NCI-H2171 treated with DMSO at 0.1 percent for 48 hours (cell line): Measurements from ENCODE around the gene TMEM59L.
"Not testable (repeated sequence)": the region's sequence is repeated elsewhere in the genome, so short reads cannot be mapped to it uniquely, and the experiment has no call there.

Experiments
- DNase-seq: peaks from one replicate; lab custom pipeline; 2025; lab: John Stamatoyannopoulos, UW

The TMEM59L gene

DNA sequence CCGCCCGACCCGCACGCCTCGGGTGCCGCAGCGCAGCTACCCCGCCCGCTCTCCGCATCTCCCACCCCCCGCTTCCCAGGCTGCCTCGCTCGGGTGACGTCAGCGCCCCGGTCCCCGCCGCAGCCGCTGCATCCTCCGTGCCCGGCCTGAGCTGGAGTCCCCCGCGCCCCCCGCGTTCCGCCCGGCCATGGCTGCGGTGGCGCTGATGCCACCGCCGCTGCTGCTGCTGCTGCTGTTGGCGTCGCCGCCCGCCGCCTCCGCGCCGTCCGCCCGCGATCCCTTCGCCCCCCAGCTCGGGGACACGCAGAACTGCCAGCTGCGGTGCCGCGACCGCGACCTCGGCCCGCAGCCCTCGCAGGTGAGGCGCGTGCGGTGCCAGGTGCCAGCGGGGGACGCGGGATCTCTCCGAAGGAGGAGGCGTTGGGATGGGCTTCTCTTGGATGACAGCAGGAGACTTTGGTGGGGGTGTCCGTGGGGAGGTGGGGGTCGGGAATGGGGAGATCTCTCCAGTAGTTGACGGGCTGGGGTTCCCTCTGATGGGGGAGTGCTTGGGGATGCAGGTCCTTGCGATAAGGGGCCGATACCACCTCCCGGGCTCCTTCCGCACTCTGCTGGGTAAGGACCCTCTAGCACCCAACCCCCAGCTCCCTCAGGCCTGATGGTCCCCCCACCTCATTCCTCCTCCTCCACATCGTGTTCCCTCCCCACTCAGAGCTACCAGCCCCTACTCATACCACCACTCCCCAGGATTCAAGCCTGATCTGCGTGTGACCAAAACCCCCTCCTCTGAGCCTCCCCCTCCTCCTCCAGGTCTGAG is at the start of gene TMEM59L:
Gene TMEM59L, plus strand, starts transcription at position 99 of the 817 bp plus-strand sequence. Its CDS starts 89 bp downstream, at position 188.
- peak; percentile 41 for DNase-seq

DNA sequence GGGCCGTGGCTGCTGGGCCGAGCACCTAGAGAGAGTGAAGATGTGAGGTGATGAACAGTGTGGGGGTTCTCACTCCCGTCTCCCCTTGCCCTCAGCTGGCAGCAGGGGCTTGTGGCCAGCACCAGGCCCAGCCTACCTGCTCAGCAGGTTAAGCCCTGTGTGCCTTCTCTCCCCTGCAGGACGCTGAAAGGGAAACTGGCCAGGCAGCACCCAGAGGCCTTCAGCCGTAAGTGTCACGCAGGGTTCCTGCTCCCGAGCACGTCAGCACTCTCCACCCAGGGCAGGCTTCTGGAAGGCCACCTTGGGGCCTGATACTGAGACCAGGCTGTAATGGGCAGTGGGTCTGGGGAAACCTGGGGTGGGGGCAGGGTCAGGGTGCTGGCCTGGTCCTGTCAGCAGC is 45.7 kb upstream of the TMEM59L start:
- no peak for DNase-seq

DNA sequence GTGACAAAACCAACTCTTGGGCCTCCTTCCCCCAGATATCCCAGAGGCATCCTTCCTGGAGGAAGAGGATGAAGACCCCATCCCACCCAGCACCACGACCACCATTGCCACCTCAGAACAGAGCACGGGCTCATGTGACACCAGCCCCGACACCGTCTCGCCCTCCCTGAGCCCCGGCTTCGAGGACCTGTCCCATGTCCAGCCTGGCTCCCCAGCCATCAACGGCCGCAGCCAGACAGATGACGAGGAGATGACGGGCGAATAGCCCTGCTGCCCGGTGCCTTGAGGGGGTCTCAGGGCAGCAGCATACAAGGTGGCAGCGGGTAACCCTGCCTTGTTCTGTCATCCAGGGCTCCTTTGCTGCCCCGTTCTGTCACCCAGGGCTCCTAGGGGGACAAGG is 44.3 kb upstream of the TMEM59L start:
- no peak for DNase-seq

DNA sequence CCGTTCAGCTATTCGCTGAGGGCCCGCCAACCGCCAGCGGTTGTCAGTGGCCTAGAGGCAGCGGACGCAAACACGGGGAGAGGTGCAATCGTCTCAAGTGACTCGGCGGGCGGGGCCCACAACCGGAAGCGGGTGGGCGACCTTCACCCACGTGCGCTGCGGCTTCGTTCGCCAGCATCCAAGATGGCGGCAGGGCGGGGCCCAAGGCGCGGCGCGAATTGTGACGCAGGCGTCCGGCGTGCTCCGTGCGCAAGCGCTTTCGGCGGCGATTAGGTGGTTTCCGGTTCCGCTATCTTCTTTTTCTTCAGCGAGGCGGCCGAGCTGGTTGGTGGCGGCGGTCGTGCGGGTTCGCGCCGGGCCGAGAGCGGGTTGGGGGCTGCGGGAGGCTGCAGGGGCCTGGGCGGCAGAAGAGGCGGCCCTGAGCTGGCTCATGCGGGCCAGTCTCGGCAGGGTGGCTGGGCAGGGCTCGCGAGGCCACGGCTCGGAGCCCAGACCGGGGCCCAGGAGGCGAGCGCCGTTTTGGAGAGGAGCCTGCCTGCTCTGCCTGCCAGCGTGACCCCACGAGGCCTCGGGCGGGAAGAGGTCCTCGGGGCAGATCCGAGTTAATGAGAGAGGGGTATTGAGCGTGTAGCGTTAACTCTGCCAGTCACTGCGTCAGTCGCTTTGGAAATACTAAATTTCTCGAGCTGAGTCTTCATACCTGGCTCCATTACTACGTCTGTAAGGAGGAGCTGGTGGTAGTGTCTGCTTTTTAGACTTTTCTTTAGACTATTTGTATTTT is 40.9 kb upstream of the TMEM59L start, which contains the start of gene UBA52:
Gene UBA52, plus strand, starts transcription at position 294 of the 781 bp plus-strand sequence. CDS start 1,444 bp downstream, outside the sequence.
- peak; percentile 96 for DNase-seq

DNA sequence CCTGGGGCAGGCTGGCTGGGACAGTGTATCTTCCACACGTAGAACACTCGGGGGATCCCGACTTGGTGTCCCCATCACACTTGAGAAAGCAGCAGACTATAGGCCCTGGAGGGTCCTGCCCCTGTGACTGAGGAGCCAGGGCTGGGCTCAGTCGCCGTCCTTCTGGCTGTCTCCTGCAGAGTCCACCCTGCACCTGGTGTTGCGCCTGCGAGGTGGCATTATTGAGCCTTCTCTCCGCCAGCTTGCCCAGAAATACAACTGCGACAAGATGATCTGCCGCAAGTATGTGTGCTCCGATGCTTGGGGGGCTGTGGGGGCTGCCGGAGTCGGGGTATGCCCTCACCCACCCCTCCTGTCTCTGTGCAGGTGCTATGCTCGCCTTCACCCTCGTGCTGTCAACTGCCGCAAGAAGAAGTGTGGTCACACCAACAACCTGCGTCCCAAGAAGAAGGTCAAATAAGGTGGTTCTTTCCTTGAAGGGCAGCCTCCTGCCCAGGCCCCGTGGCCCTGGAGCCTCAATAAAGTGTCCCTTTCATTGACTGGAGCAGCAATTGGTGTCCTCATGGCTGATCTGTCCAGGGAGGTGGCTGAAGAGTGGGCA is 37.9 kb upstream of the TMEM59L start:
- DNase-seq = no peak

DNA sequence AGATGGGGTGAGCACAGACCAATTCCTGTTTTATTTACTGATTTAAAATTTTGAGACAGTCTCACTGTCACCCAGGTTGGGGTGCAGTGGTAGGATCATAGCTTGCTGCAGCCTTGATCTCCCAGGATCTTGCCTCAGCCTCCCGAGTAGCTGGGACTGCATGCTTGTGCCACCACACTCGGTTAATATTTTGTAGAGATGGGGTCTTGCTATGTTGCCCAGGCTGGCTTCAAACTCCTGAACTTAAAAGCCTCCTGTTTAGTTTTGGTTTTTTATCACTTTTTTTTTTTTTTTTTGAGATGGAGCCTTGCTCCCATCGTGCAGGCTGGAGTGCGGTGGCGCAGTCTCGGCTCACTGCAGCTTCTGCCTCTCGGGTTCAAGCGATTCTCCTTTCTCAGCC is 36.3 kb upstream of the TMEM59L start:
- DNase-seq = no peak

DNA sequence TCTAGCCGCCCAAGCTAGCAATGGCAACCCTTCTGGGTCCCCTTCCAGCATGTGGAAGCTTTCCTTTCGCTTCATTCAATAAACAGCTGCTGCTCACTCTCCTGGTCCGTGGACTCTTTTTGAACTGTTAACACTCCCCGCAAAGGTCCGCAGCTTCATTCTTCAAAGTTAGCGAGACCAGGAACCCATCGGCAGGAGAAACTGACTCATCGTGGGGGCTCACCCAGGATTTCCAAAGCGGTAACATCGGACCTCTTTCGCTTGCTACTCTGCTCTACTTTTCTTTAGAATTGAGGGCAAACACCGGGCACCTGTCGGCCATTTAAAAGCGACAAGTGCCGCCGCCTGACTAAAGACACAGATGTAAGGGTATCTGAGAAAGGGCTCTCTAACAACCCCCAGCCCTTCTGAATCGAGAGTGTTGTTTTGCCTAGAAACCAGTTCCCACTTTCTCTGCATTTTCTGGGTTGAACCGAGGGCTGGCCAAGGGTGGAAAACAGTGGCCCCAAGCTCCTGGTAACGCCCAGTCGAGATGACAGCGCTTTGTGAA is 35.2 kb upstream of the TMEM59L start:
- no peak for DNase-seq

DNA sequence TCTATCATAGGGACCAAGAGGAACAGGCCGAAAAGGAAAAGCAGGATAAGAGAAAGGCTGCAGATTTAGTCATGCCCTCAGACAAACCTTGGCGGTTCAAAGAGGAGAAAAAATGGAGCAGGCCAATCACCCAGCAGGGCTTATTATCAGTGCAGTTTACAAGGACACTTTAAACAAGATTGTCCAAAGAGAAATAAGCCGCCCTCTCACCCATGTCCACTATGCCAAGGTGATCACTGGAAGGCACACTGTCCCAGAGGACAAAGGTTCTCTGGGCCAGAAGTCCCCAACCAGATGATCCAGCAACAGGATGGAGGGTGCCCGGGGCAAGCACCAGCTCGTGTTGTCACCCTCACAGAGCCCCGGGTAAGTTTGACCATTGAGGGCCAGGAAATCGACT is 32.4 kb upstream of the TMEM59L start:
- no peak for DNase-seq

DNA sequence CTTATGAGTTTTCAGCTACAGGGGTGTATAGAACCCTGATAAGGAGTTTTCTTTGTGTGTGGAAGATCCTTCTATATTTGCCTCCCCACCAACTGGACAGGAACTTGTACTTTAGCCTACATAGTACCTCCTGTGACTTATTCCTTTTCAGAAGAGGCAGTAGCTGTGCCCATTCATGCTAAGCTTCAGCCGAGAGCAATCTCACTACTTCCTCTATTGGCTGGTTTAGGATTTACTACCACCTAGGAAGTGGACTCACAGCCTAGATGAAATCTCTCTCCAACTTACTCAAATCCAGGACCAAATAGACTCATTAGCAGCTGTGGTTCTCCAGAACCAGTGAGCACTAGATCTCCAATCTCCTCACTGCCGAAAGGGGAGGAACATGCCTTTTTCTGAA is 26.4 kb upstream of the TMEM59L start:
- no peak for DNase-seq

DNA sequence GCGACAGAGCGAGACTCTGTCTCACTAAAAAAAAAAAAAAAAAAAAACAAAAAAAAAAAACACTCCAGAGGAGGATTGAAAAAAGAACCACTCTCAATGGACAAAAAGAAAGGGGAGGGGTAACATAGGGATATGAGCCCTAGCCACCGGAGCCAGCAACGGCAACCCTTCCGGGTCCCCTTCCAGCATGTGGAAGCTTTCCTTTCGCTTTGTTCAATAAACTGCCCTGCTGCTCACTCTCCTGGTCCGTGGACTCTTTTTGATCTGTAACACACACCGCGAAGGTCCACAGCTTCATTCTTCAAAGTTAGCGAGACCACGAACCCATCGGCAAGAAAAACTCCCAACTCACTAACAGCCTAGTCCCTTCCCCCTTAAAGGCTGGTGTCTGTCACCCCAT is 25.1 kb upstream of the TMEM59L start:
- no peak for DNase-seq

DNA sequence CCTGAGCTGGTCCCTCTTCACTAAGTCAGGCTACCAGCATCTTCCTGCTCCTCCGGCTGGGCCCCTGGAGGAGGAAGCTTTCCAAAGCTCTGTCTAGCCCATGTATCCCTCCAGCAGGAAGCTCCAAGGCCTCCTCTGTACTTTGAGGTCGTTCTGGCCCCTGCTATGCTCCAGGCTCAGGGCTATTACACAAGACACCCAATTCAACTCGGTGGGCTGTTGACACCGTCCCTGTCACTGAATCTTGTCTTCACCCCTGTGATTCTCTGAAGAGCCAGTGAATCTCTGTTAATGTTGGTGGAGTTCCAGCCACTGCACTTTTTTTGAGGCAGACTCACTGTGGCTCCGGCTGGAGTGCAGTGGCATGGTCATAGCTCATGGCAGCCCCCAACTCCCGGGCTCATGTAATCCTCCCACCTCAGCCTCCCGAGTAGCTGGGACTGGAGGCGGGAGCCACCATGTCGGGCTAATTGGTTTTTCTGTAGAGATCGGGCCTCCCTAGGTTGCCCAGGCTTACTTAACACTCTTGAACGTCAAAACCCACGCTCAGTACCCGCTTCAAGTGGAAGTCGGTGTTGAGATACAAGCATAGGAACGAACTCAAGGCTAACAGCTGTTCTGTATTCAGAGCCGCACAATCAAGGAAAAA is 24.6 kb upstream of the TMEM59L start:
- no peak for DNase-seq

DNA sequence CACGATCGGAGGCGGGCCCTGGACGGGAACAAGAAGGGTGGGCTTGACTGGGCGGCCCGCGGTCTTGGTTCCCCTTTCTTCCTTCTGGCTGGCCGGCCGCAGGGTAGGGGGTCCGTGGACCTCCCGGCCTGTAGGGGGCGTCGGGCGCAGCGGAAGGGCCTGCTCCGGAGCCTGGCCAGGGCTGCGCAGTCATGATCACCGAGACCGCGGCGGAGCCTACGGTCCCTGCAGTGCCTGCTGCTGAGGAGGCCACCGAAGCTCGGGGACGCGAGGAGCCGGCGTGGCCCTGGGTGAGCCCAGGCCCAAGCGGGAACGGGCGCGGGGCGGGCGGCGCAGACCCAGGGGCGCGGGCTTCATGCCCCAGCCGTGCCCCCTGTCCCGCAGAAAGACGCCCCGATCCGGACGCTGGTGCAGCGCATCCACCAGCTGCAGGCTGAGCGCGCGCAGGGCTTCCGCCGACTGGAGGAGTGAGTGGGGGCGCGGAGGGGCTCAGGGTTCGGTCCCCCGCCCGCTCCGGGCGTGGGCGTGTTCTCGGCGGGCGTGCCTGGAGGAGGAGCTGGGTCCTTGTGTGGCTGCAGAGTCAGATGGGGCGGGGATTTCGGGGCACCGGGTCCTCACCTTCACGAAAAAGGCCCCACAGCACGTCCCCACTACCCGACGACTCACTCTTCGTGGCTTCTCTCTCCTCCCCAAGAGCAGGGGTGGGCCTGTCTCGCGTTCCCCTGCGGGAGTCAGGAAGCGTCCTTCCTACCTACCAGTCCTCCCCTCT is 23.9 kb upstream of the TMEM59L start, which contains the start of gene REX1BD:
Gene REX1BD, plus strand, starts transcription at position 188 of the 769 bp plus-strand sequence. Its CDS starts 4 bp downstream, at position 192.
- DNase-seq = peak; percentile 87

DNA sequence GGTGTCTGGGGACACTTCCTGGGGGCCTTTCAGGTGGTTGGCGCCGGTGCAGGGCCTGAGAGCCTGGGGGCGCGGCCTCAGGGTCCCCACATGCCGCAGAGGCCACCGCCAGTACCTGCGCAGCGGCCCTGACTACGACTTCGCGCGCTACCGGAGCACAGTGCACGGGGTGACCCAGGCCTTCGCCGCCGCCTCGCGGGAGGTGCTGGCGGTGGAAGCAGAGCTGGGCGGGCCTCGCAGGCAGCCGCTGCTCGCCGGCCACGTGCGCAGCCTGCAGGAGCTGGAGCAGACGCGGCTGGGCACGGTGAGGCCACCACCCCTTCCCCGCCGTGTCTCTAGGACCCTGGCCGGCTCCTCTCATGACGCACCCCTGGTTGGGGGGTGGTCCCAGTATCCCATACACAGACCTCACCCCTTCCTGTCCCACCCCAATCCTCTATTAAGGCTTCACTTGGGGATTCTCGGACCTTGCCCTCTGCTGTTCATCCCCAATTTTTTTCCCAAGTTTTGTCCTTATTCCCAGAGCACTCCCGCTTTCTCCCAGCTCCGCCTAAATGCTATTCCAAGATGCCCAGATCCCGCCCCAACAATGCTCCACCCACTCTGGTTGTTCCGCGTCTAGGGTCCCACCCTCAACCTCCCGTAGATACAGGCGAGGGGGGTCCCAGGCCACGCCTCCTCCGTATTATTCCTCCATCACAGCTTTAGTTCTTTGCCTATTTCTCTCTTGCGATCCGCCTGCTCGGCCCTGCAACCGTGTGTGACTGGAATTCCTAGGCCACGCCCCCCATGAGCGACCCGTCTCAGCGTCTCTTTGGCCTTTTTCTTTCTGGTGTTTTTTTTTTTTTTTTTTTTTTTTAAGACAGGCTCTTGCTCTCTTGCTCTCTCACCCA is 23.0 kb upstream of the TMEM59L start:
- peak; percentile 95 for DNase-seq

DNA sequence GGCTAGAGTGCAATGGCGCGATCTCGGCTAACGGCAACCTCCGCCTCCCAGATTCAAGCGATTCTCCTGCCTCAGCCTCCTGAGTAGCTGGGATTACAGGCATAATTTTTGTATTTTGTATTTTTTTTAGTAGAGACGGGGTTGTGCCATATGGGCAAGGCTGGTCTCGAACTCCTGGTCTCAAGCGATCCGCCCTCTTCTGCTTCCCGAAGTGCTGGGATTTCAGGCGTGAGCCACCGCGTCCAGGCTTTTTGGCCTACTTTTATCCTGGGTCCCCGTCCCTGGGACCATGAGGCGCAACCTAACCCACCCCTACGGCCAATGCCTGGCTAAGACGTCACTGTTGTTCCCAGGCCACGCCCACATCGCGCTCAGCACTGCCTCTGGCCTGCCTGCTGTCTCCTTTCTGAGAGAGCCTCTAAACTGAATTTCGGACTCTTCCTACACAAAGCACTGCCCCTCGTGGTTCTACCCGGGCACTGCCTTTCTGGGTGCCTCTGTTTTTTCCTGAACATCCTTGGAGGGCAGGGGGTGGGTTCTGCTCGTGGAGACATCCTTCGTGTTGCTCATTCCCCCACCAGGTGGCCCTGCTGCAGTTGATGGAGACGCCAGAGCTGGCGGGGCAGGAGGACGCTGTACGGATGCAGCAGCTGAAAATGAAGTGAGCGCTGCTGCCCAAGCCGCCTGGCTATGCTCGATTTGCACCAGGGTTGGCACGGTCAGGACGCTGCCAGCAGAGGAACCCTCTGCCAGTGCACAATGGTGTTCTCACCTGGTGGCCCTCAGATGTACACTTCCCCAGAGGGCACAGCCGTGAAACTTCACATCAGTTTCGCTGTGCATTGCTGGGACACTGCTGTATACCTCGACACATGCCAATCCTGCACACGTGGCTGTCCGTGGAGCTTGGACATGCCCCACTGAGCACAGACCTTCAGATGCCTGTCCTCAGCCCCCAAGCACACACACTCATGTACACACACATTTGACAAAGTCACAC is 22.1 kb upstream of the TMEM59L start:
- peak; percentile 93 for DNase-seq

DNA sequence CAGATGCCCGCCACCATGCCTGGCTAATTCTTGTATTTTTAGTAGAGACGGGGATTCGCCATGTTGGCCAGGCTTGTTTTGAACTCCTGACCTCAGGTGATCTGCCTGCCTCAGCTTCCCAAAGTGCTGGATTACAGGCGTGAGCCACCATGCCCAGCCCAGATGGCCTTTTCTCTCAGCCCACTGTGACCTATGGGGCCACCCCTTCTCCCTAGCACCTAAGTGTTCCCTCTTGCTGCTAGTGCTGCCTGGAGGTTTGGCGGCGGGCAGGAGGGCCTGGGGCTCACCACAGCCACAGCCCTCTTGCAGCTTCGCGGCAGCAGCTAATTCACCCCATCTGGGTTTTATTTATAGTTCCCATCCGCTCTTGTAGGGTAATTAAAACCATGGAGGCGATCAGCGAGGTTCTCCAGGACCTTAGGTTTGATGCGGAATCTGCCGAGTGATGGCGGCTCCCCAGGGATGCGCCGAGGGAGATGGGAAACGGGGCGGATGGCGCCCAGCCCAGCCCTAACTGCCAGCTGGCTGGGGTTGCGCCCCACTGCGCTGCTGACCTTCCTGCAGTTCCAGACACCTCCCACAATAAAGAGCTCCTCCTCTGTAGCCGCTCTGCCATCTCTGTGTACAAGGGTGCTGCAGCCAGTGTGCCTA is 20.8 kb upstream of the TMEM59L start:
- no peak for DNase-seq

DNA sequence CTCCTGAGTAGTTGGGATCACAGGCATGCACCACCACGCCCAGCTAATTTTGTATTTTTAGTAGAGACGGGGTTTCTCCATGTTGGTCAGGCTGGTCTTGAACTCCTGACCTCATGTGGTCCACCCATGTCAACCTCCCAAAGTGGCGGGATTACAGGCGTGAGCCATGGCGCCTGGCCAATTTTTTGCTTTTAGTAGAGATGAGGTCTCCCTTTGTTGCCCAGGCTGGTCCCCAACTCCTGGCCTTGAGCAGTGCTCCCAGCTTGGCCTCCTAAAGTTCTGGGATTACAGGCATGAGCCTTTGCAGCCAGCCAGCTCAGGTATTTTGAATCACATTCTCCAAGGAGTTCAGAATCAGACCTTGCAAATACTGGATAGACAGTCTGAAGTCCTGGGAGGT is 19.9 kb upstream of the TMEM59L start:
- DNase-seq = not testable (repeated sequence)

DNA sequence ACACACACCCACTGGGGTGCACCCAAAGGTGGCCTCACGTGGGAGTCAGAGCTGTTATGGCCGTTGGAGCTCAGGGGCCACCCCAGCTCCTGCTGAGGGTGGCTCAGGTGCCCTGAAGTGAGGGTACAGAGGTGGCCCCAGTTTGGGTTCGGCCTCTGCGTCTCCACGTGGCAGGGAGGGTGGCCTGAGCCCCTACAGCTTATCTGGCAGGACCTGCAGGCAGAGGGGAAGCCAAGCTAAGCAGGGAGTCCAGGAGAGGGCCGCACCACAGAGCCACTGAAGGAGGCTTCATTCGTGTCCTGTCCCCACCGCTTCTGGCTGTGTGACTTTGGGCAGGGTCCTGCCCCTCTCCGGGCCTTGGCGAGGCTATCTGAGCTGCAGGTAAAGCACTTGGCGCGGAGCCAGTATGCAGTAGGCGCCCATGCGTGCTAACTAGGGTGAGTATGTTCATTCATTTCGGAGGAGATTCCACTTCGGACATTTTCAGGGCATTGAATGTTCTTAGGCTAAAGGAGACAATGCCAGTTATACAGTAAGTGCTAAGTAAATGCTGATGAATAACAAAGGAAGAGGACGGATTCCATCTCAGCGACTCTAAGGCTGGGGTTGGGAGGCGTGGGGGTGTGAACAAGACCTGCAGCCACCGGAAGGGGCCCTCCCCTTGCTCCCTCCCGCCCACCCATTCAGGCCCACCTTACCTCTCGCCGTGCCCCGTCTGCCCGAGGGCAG is 19.1 kb upstream of the TMEM59L start:
- no peak for DNase-seq
